IMR-90 (cell line): Measurements from ENCODE around the gene PRSS22. TPM values are rescaled to one million over a fixed set of nuclear protein-coding genes. Genes with fewer than 3 reads are reported as not detected.

ENCODE experiments used
- ATAC-seq: fragments of 200-7000 bp; cut with Tn5 transposase; 2 replicates; pipeline ENCODE4 v1.9.1; 2020; ENCODE audit warnings: low read depth, mild to moderate bottlenecking, moderate library complexity
- BruUV-seq: library from RNA; stranded (reverse); fragments of 400-500 nt; replicated peaks from 2 replicates; lab custom pipeline; 2021; lab: Mats Ljungman, UMichigan
- CTCF ChIA-PET: fragments of 300-600 bp; formaldehyde crosslinking; extraction: SDS; loops from one replicate; lab custom pipeline; 2021; ENCODE audit warnings: antibody characterized with exemption; lab: Yijun Ruan, JAX
- POLR2A ChIA-PET: fragments of 300-600 bp; sonication (Branson Sonifier 250); formaldehyde crosslinking; loops from one replicate; lab custom pipeline; 2022; ENCODE audit warnings: antibody characterized with exemption; ENCODE audit not compliant: unreplicated experiment; lab: Charles Lee
- DNase-seq: peaks from one replicate; pipeline ENCODE4 v3.0.0; 2013
- H2AFZ ChIP-seq: replicated peaks from 2 replicates; pipeline ENCODE3; 2013; ENCODE audit warnings: low read length, mild to moderate bottlenecking; ENCODE audit not compliant: poor library complexity
- H2AK5ac ChIP-seq: 2 replicates; pipeline ENCODE4 v1.6.1; 2013; ENCODE audit warnings: low read depth, low read length, inconsistent platforms
- H2AK9ac ChIP-seq: replicated peaks from 2 replicates; pipeline ENCODE3; 2013; ENCODE audit warnings: mild to moderate bottlenecking, low read depth, low read length, moderate library complexity; ENCODE audit not compliant: poor library complexity
- H2BK120ac ChIP-seq: 2 replicates; pipeline ENCODE4 v1.6.1; 2013; ENCODE audit warnings: low read depth, low read length, inconsistent platforms
- H2BK15ac ChIP-seq: 3 replicates; pipeline ENCODE4 v1.6.1; 2013; ENCODE audit warnings: low read depth, low read length, inconsistent platforms
- H2BK20ac ChIP-seq: 2 replicates; pipeline ENCODE4 v1.6.1; 2013; ENCODE audit warnings: low read depth, mild to moderate bottlenecking, inconsistent platforms, low read length, moderate library complexity
- H2BK5ac ChIP-seq: 2 replicates; pipeline ENCODE4 v1.6.1; 2013; ENCODE audit warnings: mild to moderate bottlenecking, low read depth, low read length, inconsistent platforms; ENCODE audit not compliant: poor library complexity, severe bottlenecking
- H3K14ac ChIP-seq: replicated peaks from 2 replicates; pipeline ENCODE4 v1.6.1; 2013; ENCODE audit warnings: low read depth, low read length, inconsistent platforms
- H3K18ac ChIP-seq: 2 replicates; pipeline ENCODE4 v1.6.1; 2013; ENCODE audit warnings: low read depth, low read length, control low read depth
- H3K23ac ChIP-seq: 2 replicates; pipeline ENCODE4 v1.6.1; 2013; ENCODE audit warnings: low read depth, low read length, inconsistent platforms
- H3K27ac ChIP-seq: 2 replicates; pipeline ENCODE4 v1.5.1; 2013; ENCODE audit warnings: mild to moderate bottlenecking, control low read depth, low read length; ENCODE audit not compliant: insufficient read depth
- H3K27me3 ChIP-seq: 2 replicates; pipeline ENCODE4 v1.6.1; 2013; ENCODE audit warnings: low read length; ENCODE audit not compliant: control insufficient read depth, insufficient read depth
- H3K36me3 ChIP-seq: 2 replicates; pipeline ENCODE4 v1.6.1; 2013; ENCODE audit warnings: low read length, mixed read lengths; ENCODE audit not compliant: control insufficient read depth, insufficient read depth
- H3K4ac ChIP-seq: 2 replicates; pipeline ENCODE4 v1.6.1; 2013; ENCODE audit warnings: low read depth, low read length, inconsistent platforms
- H3K4me1 ChIP-seq: 2 replicates; pipeline ENCODE4 v1.6.1; 2013; ENCODE audit warnings: low read length, mixed read lengths; ENCODE audit not compliant: control insufficient read depth, insufficient read depth
- H3K4me2 ChIP-seq: 2 replicates; pipeline ENCODE4 v1.6.1; 2013; ENCODE audit warnings: low read depth, mild to moderate bottlenecking, control low read depth, low read length, moderate library complexity
- H3K4me3 ChIP-seq: 2 replicates; pipeline ENCODE4 v1.5.1; 2013; ENCODE audit warnings: low read depth, mild to moderate bottlenecking, control low read depth, low read length, moderate library complexity; ENCODE audit not compliant: insufficient read depth
- H3K56ac ChIP-seq: 2 replicates; pipeline ENCODE4 v1.6.1; 2013; ENCODE audit warnings: low read length, inconsistent platforms; ENCODE audit not compliant: insufficient read depth; ENCODE audit errors: extremely low read depth
- H3K79me1 ChIP-seq, 2 experiments: 2 replicates each; pipeline ENCODE4 v1.6.1; 2013; ENCODE audit warnings: low read length in 2 of 2, inconsistent platforms in 1 of 2, low read depth in 1 of 2
- H3K9ac ChIP-seq: 2 replicates; pipeline ENCODE4 v1.6.1; 2013; ENCODE audit warnings: low read depth, low read length, control low read depth
- H3K9me1 ChIP-seq: 2 replicates; pipeline ENCODE4 v1.6.1; 2013; ENCODE audit warnings: low read length, inconsistent platforms; ENCODE audit not compliant: insufficient read depth
- H3K9me3 ChIP-seq: 2 replicates; pipeline ENCODE4 v1.6.1; 2013; ENCODE audit warnings: low read length; ENCODE audit not compliant: control insufficient read depth, insufficient read depth
- H4K20me1 ChIP-seq: 2 replicates; pipeline ENCODE4 v1.6.1; 2013; ENCODE audit warnings: low read length, inconsistent platforms; ENCODE audit not compliant: insufficient read depth
- H4K5ac ChIP-seq: 2 replicates; pipeline ENCODE4 v1.6.1; 2013; ENCODE audit warnings: mild to moderate bottlenecking, low read depth, low read length, control low read depth
- H4K8ac ChIP-seq, 2 experiments: 2 replicates each; pipeline ENCODE4 v1.6.1; 2013; ENCODE audit warnings: low read depth in 2 of 2, low read length in 2 of 2, control low read depth in 1 of 2, inconsistent platforms in 1 of 2
- H4K91ac ChIP-seq: 2 replicates; pipeline ENCODE4 v1.6.1; 2013; ENCODE audit warnings: low read depth, low read length, inconsistent platforms; ENCODE audit not compliant: insufficient read depth
- BHLHE40 ChIP-seq: fragments of 150-350 bp; IDR thresholded peaks from 2 replicates; pipeline ENCODE4 v1.6.1; 2016; ENCODE audit warnings: mild to moderate bottlenecking, low read depth, low read length
- CEBPB ChIP-seq: IDR thresholded peaks from 2 replicates; pipeline ENCODE4 v1.6.1; 2012; ENCODE audit warnings: low read depth, low read length, improper control_type of control experiment
- CHD1 ChIP-seq: IDR thresholded peaks from 2 replicates; pipeline ENCODE4 v1.6.1; 2012; ENCODE audit warnings: low read depth, low read length, improper control_type of control experiment
- FOS ChIP-seq: fragments of 150-350 bp; IDR thresholded peaks from 2 replicates; pipeline ENCODE4 v1.6.1; 2016; ENCODE audit warnings: low read depth, low read length
- MAFK ChIP-seq: IDR thresholded peaks from 2 replicates; pipeline ENCODE4 v1.6.1; 2012; ENCODE audit warnings: low read depth, low read length, improper control_type of control experiment
- MAZ ChIP-seq: IDR thresholded peaks from 2 replicates; pipeline ENCODE4 v1.6.1; 2012; ENCODE audit warnings: low read depth, mild to moderate bottlenecking, low read length, improper control_type of control experiment, moderate library complexity, borderline replicate concordance
- MXI1 ChIP-seq: IDR thresholded peaks from 2 replicates; pipeline ENCODE4 v1.6.1; 2012; ENCODE audit warnings: low read depth, mild to moderate bottlenecking, low read length, moderate library complexity, borderline replicate concordance
- NFE2L2 ChIP-seq: fragments of 150-350 bp; IDR thresholded peaks from 2 replicates; pipeline ENCODE4 v1.6.1; 2016; ENCODE audit warnings: low read depth, mild to moderate bottlenecking, low read length
- POLR2A ChIP-seq: IDR thresholded peaks from 2 replicates; pipeline ENCODE4 v1.6.1; 2012; ENCODE audit warnings: mild to moderate bottlenecking, low read depth, low read length
- RAD21 ChIP-seq: IDR thresholded peaks from 2 replicates; pipeline ENCODE4 v1.6.1; 2012; ENCODE audit warnings: low read length, improper control_type of control experiment
- RCOR1 ChIP-seq: IDR thresholded peaks from 2 replicates; pipeline ENCODE4 v1.6.1; 2012; ENCODE audit warnings: mild to moderate bottlenecking, low read length, improper control_type of control experiment; ENCODE audit not compliant: insufficient replicate concordance
- RFX5 ChIP-seq: IDR thresholded peaks from 2 replicates; pipeline ENCODE4 v1.8.0; 2012; ENCODE audit warnings: low read depth, mild to moderate bottlenecking, low read length, moderate library complexity
- SMC3 ChIP-seq: fragments of 150-350 bp; IDR thresholded peaks from 2 replicates; pipeline ENCODE4 v1.6.1; 2016; ENCODE audit warnings: low read depth, mild to moderate bottlenecking, antibody characterized with exemption, low read length, moderate library complexity
- WGBS, 2 experiments: methylation state at CpG; one replicate each; pipeline versions ENCODE4 v1.1.5 to v1.1.7; 2013; ENCODE audit warnings: missing lambda C conversion rate in 2 of 2; ENCODE audit not compliant: insufficient read length in 1 of 2; ENCODE audit errors: extremely low coverage in 2 of 2; 5-methylcytosine and 5-hydroxymethylcytosine counted together
- dilution Hi-C: fragments of 300-500 bp; cut with HindIII; formaldehyde crosslinking; loops from one replicate; pipeline ENCODE4 v1.14.3; 2018; ENCODE audit warnings: low sequenced_read_pairs; ENCODE audit not compliant: unreplicated experiment
- in situ Hi-C: fragments of 300-500 bp; cut with MboI; formaldehyde crosslinking; loops from 3 replicates; pipeline ENCODE4 v1.14.3; 2019; ENCODE audit warnings: low sequenced_read_pairs, inconsistent platforms, mixed read lengths
- intact Hi-C: fragments of 100-400 bp; cut with micrococcal nuclease; formaldehyde crosslinking; loops from 2 replicates; pipeline ENCODE4 v1.10.0; 2022
- polyA plus RNA-seq, 3 experiments: library from polyadenylated mRNA; depleted of rRNA; stranded (reverse); fragments of >200 nt; gene quantifications; 2 replicates each; pipeline ENCODE4 v1.2.3, GENCODE V29; 2012; ENCODE audit warnings: low replicate concordance in 1 of 3
- total RNA-seq: library from RNA; depleted of rRNA; stranded (reverse); fragments of >200 nt; gene quantifications from 2 replicates; pipeline ENCODE4 v1.2.3, GENCODE V29; 2012
- TF ChIP-seq, protein P1 (sequence below): fragments of 150-350 bp; IDR thresholded peaks from 2 replicates; pipeline ENCODE4 v1.6.1; 2017; ENCODE audit warnings: mild to moderate bottlenecking, antibody characterized with exemption, low read length, low read depth
- TF ChIP-seq, protein P2 (sequence below): fragments of 150-350 bp; IDR thresholded peaks from 2 replicates; pipeline ENCODE4 v1.6.1; 2016; ENCODE audit warnings: low read depth, mild to moderate bottlenecking, low read length, moderate library complexity, borderline replicate concordance

The PRSS22 gene
- total and polyA plus RNA-seq, 2 of the 4 experiments (the other 2 are of a cell fraction): not detected

DNA sequence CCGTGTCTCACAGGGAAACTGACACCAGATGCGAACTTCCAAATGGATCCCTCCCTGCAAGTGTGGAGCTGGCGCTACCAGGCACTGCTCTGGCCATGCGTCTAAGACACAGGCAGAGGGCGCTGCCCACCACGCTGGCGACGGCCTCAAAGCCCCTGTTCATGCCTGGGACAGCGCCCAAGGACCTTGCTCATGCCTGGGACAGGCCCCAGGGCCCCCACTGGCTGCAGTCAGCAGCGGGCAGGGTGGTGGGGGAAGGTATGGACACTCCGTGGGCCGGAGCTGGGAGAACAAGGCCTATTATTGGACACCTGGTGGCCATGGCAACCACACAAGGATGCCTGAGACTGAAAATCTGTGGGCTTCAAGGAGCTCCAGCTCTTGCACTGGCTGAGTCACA is 19.0 kb downstream of the PRSS22 start:
- Histone ChIP-seq H3K9ac (no peak overlapping the region), H2AFZ (peak overlapping the region; percentile 92), H2BK5ac (no peak overlapping the region), H4K8ac (peak overlapping the region; percentile 45 to 83; a peak in 3 of 4 replicates), H3K79me1 (no peaks in the 10 kb centered on the region), H3K27ac (no peak overlapping the region), H3K4me1 (peaks cover 10% of the 10 kb centered on the region), H3K56ac (no peak overlapping the region), H3K36me3 (no peaks in the 10 kb centered on the region), H3K23ac (no peak overlapping the region), H3K27me3 (no peaks in the 10 kb centered on the region), H2AK5ac (peak overlapping the region; percentile 98), H3K9me3 (no peaks in the 10 kb centered on the region), H3K9me1 (peaks cover 10% of the 10 kb centered on the region), H3K14ac (peak overlapping the region; percentile 13; the same call in 1 of the 2 replicates), H4K20me1 (peaks cover 7% of the 10 kb centered on the region; the same call in 1 of the 2 replicates), H2BK120ac (peak overlapping the region; percentile 65; the same call in 1 of the 2 replicates), H4K91ac (peak overlapping the region; percentile 58), H3K4ac (peak overlapping the region; percentile 68), H3K4me2 (no peak overlapping the region), H4K5ac (peak overlapping the region; percentile 60), H2BK15ac (peak overlapping the region; percentile 88; the same call in 1 of the 3 replicates), H3K4me3 (no peak overlapping the region), H2AK9ac (peak overlapping the region; percentile 94), H3K18ac (no peak overlapping the region), H2BK20ac (peak overlapping the region; percentile 61; the same call in 1 of the 2 replicates)
- ChIA-PET POLR2A (interaction anchor here (1.8 kb wide), 1 partner anchor 29 kb away, joined by 6 read pairs; no protein-coding TSS in a partner anchor), CTCF (interaction anchor here (0.6 to 2.6 kb wide), 14 partner anchors 8 to 106 kb away, joined by 3 to 54 read pairs (median 4); partner anchors contain the start of genes FLYWCH1 and FLYWCH2)
- BruUV-seq: no TSS peak
- intact Hi-C loops (loop anchor here (1.0 to 5.0 kb wide), 3 partner anchors 29 to 80 kb away; no protein-coding TSS in a partner anchor), dilution Hi-C loops (no loop called here), in situ Hi-C loops (loop anchor here (10.0 kb wide), 1 partner anchor 76 kb away; the partner anchor contains the start of gene FLYWCH1)
- 18% methylated on average over 3 of the region's 12 CpGs; no CpG with 5 or more reads in 1 of the 2 experiments for WGBS, 2 experiments
- DNase-seq (peak; percentile 89), ATAC-seq (peak; percentile 90)
- TF ChIP-seq, protein P1, sequence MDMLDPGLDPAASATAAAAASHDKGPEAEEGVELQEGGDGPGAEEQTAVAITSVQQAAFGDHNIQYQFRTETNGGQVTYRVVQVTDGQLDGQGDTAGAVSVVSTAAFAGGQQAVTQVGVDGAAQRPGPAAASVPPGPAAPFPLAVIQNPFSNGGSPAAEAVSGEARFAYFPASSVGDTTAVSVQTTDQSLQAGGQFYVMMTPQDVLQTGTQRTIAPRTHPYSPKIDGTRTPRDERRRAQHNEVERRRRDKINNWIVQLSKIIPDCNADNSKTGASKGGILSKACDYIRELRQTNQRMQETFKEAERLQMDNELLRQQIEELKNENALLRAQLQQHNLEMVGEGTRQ: no peak
- TF ChIP-seq POLR2A: peak; percentile 40; the same call in 1 of the 2 replicates
- TF ChIP-seq MXI1: no peak
- peak; percentile 98 for TF ChIP-seq RAD21
- no peak for TF ChIP-seq CEBPB
- peak; percentile 82 for TF ChIP-seq MAZ
- no peak for TF ChIP-seq CHD1
- TF ChIP-seq SMC3: peak; percentile 98
- no peak for TF ChIP-seq RCOR1
- TF ChIP-seq MAFK: no peak
- no peak for TF ChIP-seq NFE2L2
- TF ChIP-seq FOS: no peak
- no peak for TF ChIP-seq RFX5
- TF ChIP-seq, protein P2, sequence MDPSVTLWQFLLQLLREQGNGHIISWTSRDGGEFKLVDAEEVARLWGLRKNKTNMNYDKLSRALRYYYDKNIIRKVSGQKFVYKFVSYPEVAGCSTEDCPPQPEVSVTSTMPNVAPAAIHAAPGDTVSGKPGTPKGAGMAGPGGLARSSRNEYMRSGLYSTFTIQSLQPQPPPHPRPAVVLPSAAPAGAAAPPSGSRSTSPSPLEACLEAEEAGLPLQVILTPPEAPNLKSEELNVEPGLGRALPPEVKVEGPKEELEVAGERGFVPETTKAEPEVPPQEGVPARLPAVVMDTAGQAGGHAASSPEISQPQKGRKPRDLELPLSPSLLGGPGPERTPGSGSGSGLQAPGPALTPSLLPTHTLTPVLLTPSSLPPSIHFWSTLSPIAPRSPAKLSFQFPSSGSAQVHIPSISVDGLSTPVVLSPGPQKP: no peak
- TF ChIP-seq BHLHE40: 0 out of 2 replicates have a peak, but pooled peaks have one; percentile 40
